HG03135 (cell line): ENCODE data around the gene NXNL1.

Experiments used
- ATAC-seq: cut with Tn5 transposase; IDR thresholded peaks from one replicate; pipeline ENCODE4 v1.9.1; 2021; ENCODE audit warnings: mild to moderate bottlenecking, moderate library complexity; ENCODE audit not compliant: unreplicated experiment

Gene NXNL1

GRCh38 chr19:17423429-17424208 is 37.1 kb downstream of the NXNL1 start:
- ATAC-seq = no peak

- no peak for ATAC-seq
Measured at GRCh38 chr19:17421942-17422341, 38.8 kb downstream of the NXNL1 start.

GRCh38 chr19:17420475-17420924 is 40.2 kb downstream of the NXNL1 start:
- ATAC-seq = no peak

- ATAC-seq = peak; percentile 85
Measured at GRCh38 chr19:17419621-17420474, 40.9 kb downstream of the NXNL1 start, which contains the start of gene MVB12A. Gene MVB12A (plus strand): TSS chr19:17420047. CDS start chr19:17420136, 89 bp downstream.

GRCh38 chr19:17419154-17419620 is 41.5 kb downstream of the NXNL1 start:
- no peak for ATAC-seq

- no peak for ATAC-seq
Measured at GRCh38 chr19:17418710-17419109, 42.0 kb downstream of the NXNL1 start.

GRCh38 chr19:17415121-17415520 is 45.6 kb downstream of the NXNL1 start:
- ATAC-seq = no peak

GRCh38 chr19:17414097-17414496 is 46.6 kb downstream of the NXNL1 start:
- ATAC-seq = no peak

GRCh38 chr19:17411801-17412200 is 48.9 kb downstream of the NXNL1 start:
- no peak for ATAC-seq

- ATAC-seq = no peak
Measured at GRCh38 chr19:17409990-17410389, 50.7 kb downstream of the NXNL1 start.

GRCh38 chr19:17406887-17407196 is 53.9 kb downstream of the NXNL1 start:
- no peak for ATAC-seq

- ATAC-seq = peak; percentile 11
Measured at GRCh38 chr19:17406046-17406886, 54.5 kb downstream of the NXNL1 start.
